ENCODE data around the gene TRMU.

GRCh38 chr22:46378426-46379065, 43.0 kb downstream of the TRMU start:
- 0 out of 2 replicates have a peak, but pooled peaks have one; percentile 14 for TF ChIP-seq ZBTB7A (IDR thresholded peaks at IDR 0.05; ENCODE audit: low read depth)
- TF ChIP-seq MAX (IDR thresholded peaks at IDR 0.05): no peak
- no peak for TF ChIP-seq YY1 (IDR thresholded peaks at IDR 0.05; ENCODE audit: low read depth)

Measured in Ishikawa (cell line).